ENCODE measurements around the gene CLK2.
"Not testable (repeated sequence)": the region's sequence is repeated elsewhere in the genome, so short reads cannot be mapped to it uniquely, and the experiment has no call there.

CLK2 gene

GRCh38 chr1:155261852-155262673, 11.2 kb downstream of the CLK2 start, which contains the start of gene SCAMP3:
Gene SCAMP3, minus strand, starts transcription at chr1:155262360. Its CDS starts 209 bp downstream, at chr1:155262151.
- DNase-seq: peak; percentile 97

- DNase-seq: no peak
Observed at GRCh38 chr1:155261493-155261851, 11.8 kb downstream of the CLK2 start.

GRCh38 chr1:155260276-155260675, 13.0 kb downstream of the CLK2 start:
- no peak for DNase-seq

GRCh38 chr1:155256058-155256852, 17.0 kb downstream of the CLK2 start:
- DNase-seq: no peak

GRCh38 chr1:155255243-155256007, 17.9 kb downstream of the CLK2 start, which contains the start of gene ENTREP3:
Gene ENTREP3, minus strand, starts transcription at chr1:155255483. Its CDS starts 606 bp downstream, at chr1:155254877.
- DNase-seq: peak; percentile 26

- no peak for DNase-seq
Observed at GRCh38 chr1:155254714-155255242, 18.5 kb downstream of the CLK2 start.

- DNase-seq: no peak
Observed at GRCh38 chr1:155254228-155254713, 19.0 kb downstream of the CLK2 start.

GRCh38 chr1:155253797-155254196, 19.5 kb downstream of the CLK2 start:
- no peak for DNase-seq

GRCh38 chr1:155253208-155253607, 20.1 kb downstream of the CLK2 start:
- no peak for DNase-seq

- DNase-seq: no peak
Observed at GRCh38 chr1:155251566-155251965, 21.7 kb downstream of the CLK2 start.

GRCh38 chr1:155250633-155251449, 22.5 kb downstream of the CLK2 start:
- DNase-seq: peak; percentile 64

GRCh38 chr1:155250246-155250632, 23.1 kb downstream of the CLK2 start:
- DNase-seq: no peak

- no peak for DNase-seq
Observed at GRCh38 chr1:155247667-155248553, 25.4 kb downstream of the CLK2 start.

- DNase-seq: not testable (repeated sequence)
Observed at GRCh38 chr1:155246796-155247195, 26.5 kb downstream of the CLK2 start.

GRCh38 chr1:155245163-155245524, 28.2 kb downstream of the CLK2 start:
- DNase-seq: no peak

- peak; percentile 97 for DNase-seq
Observed at GRCh38 chr1:155244368-155245162, 28.7 kb downstream of the CLK2 start.

GRCh38 chr1:155242805-155243358, 30.4 kb downstream of the CLK2 start:
- DNase-seq: no peak

- DNase-seq: no peak
Observed at GRCh38 chr1:155241841-155242264, 31.5 kb downstream of the CLK2 start.

- DNase-seq: peak; percentile 77
Observed at GRCh38 chr1:155241069-155241679, 32.1 kb downstream of the CLK2 start.

Measured in kidney glomerular epithelial cell (primary cell).